K562 treated with DMSO at 1 percent for 24 hours (cell line): ENCODE data around the gene TLR9. TPM values are rescaled to one million over a fixed set of nuclear protein-coding genes. Genes with fewer than 3 reads are reported as not detected.

Experiments
- total RNA-seq: library from RNA; unstranded; fragments of 300-600 nt; gene quantifications from 2 replicates; pipeline ENCODE4 v1.2.3, GENCODE V29; 2022; ENCODE audit warnings: low read depth; ENCODE audit not compliant: insufficient read depth

TLR9 gene, protein sequence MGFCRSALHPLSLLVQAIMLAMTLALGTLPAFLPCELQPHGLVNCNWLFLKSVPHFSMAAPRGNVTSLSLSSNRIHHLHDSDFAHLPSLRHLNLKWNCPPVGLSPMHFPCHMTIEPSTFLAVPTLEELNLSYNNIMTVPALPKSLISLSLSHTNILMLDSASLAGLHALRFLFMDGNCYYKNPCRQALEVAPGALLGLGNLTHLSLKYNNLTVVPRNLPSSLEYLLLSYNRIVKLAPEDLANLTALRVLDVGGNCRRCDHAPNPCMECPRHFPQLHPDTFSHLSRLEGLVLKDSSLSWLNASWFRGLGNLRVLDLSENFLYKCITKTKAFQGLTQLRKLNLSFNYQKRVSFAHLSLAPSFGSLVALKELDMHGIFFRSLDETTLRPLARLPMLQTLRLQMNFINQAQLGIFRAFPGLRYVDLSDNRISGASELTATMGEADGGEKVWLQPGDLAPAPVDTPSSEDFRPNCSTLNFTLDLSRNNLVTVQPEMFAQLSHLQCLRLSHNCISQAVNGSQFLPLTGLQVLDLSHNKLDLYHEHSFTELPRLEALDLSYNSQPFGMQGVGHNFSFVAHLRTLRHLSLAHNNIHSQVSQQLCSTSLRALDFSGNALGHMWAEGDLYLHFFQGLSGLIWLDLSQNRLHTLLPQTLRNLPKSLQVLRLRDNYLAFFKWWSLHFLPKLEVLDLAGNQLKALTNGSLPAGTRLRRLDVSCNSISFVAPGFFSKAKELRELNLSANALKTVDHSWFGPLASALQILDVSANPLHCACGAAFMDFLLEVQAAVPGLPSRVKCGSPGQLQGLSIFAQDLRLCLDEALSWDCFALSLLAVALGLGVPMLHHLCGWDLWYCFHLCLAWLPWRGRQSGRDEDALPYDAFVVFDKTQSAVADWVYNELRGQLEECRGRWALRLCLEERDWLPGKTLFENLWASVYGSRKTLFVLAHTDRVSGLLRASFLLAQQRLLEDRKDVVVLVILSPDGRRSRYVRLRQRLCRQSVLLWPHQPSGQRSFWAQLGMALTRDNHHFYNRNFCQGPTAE
- total RNA-seq: 0.14 TPM in 1 of 2 replicates, not detected in the other

DNA sequence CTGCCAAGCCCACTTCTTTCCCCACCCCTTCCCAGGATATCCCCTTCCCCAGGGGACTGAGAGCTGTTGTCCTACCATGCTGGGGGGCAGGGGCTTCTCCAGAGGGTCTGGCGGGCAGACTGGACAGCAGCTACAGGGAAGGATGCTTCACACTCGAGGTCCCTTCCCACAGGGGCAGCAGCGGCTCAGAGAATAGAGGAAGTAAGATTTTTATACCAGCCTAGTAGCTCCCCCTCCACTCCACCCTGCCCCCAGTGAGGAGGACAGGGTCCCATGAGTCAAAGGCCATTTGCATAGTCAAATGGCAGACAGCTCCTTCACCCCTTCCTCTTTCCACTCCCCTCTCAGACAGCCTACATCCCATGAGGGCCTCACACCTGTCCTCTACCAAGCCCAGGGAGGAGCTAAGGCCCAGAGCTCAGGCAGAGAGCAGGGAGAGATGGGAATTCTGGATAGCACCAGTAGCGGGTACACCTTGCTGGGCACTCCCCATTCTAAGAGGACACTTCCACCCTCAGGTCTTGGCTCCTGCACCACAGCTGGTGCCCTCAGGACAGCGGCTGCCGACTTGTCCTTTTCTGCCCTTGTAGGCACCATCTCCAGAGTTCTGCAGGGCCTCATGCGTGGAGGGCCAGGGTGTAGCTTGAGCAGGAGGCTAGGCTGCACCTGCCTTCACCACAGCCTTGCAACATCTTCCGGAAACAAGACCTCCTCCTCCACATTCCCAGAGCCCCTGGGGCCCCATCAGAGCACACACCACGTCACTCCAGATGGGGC, at the start of gene TLR9:
TLR9 (minus strand) TSS at position 194 of the 777 bp plus-strand sequence; CDS start at position 78, 116 bp downstream.

DNA sequence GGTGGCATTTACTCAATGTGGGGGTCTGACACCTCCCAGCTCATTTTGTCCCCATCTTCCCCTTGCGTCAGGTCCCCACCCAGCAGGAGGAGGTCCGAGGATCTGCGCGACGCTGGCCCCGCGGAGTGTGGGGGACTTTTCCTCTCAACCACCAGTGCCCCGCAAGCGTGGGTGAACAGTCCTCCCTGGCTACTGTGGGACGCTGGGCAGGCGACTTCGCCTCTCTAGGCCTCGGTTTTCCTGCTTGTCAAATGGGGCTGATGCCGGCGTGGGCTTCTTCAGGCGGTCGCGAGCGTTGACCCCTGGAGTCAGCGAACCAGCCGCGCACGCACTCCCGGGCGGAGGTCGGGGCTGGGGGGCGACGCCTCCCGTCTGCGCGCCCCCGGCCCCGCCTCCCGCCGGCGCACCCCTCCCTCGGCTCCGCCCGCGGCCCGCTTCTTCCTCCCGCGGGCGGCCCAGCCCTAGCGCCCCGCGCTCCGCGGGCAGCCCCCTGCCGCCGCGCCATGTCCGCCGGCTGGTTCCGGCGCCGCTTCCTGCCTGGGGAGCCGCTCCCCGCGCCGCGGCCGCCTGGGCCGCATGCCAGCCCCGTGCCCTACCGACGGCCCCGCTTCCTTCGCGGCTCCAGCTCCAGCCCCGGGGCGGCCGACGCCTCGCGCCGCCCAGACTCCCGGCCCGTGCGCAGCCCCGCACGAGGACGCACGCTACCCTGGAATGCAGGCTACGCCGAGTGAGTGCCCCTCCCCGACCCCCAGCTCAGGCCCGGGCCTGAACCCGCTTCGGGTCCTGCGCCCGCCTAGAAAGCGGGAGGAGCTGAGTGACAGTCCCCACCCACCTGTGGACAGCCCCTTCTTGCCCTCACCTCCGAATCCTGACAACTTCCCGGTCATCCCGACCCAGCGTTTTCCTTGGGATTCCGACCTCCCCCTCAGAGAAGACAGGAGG, 20.1 kb upstream of the TLR9 start, which contains the start of gene PPM1M:
PPM1M (plus strand) TSS at position 438 of the 942 bp plus-strand sequence; CDS start at position 504, 66 bp downstream.

DNA sequence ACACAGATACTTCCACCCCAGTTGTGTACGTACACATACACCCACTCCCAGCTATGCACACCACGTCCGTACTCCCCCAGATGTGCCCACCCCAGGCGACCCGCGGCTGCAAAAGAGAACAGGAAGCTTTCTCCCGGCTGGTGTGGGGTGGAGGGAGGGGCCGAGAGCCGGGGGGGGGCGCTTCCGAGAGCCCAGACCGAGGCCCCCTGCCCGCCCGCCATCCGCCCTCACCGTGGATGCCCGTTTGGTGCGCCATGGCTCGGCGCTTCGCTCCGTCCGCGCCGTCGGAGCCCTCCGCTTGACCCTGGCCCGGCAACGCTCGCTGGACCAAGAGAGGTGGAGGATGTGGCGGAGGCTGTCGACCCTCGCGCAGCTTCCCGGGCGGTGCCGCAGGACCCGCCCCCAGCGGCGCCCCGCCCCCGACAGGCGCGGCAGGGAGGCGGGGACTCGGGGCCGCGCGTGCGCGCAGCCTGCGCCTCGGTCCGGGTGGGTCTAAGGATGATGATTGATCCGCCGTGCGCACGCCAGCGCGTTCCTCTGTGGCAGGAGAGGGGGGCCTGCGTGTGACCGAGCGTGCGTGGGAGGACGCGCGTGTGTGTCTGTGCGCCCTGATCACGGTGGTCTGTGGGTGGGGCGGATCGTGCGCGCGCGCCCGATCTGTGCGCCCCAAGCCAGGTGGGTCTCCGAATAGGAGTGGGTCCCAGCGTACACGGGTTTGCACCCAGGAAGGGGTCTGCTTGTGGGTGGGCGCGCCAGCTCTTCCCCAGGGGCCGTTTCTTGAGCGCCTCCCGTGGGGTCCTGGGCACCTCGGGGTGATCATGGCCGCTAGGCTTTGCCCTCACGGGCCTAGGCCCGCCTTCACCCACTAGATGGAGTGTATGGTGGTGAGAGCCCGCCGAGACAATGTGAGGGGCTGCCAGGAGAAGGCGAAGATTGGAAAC, 13.6 kb upstream of the TLR9 start, which contains the start of gene TWF2:
TWF2 (minus strand) TSS at position 398 of the 941 bp plus-strand sequence; CDS start at position 256, 142 bp downstream.

DNA sequence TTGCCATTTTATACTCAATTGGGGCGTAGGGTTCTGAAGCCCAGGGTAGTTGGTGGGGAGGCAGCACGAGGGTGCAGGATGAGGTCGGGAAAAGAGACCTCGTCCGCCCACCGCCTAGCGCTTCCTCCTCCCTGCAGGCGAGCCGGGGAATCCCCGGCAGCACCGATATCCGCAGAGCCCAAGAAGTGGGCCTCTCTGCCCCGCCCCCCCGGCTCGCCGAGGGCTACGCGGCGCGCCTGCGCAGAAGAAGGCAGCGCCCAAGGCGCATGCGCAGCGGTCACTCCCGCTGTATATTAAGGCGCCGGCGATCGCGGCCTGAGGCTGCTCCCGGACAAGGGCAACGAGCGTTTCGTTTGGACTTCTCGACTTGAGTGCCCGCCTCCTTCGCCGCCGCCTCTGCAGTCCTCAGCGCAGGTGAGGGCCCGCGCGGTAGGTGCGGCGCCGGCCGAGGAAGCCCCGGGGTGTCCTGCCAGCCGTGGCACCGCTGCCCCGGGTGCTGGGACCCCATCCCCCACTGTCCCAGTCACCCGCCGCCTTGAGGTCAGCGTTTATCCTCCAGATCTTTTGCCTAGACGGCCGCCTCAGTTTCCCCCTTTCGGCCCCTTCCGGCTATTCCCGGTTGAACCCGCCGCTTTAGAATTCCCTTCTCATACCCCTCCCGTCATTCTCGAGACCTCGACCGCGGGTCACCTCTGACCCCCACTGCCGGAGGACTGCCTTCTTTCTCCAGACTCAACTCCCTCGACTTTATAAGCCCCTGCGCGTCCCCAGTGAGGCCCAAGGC, 27.4 kb downstream of the TLR9 start, which contains the start of gene ALAS1:
ALAS1 (plus strand) TSS at position 319 of the 784 bp plus-strand sequence. CDS start 1,082 bp downstream, outside the sequence.

Other genes starting within 250 kb of the TLR9 start
- gene ACY1, start 242.1 kb downstream of the TLR9 start, total RNA-seq: 47.6 and 57.4 TPM in 2 replicates
- gene RPL29, start 229.8 kb downstream of the TLR9 start, total RNA-seq: 2,372 and 2,568 TPM in 2 replicates
- gene DUSP7, start 169.1 kb downstream of the TLR9 start, total RNA-seq: 8.3 and 9.0 TPM in 2 replicates
- 29.6 and 34.3 TPM in 2 replicates for gene POC1A, start 71.2 kb downstream of the TLR9 start, total RNA-seq
- 51.2 and 56.3 TPM in 2 replicates for gene ALAS1, start 27.5 kb downstream of the TLR9 start, total RNA-seq
- 179 and 188 TPM in 2 replicates for gene TWF2, start 13.5 kb upstream of the TLR9 start, total RNA-seq
- 17.5 and 19.8 TPM in 2 replicates for gene PPM1M, start 20.1 kb upstream of the TLR9 start, total RNA-seq
- gene WDR82, start 53.0 kb upstream of the TLR9 start, total RNA-seq: 27.6 and 31.4 TPM in 2 replicates
- gene GLYCTK, start 62.2 kb upstream of the TLR9 start, total RNA-seq: 3.7 and 4.9 TPM in 2 replicates
- 0.88 and 1.4 TPM in 2 replicates for gene DNAH1, start 90.7 kb upstream of the TLR9 start, total RNA-seq
- gene BAP1, start 184.4 kb upstream of the TLR9 start, total RNA-seq: 65.8 and 72.0 TPM in 2 replicates
- 19.6 and 22.2 TPM in 2 replicates for gene PHF7, start 185.0 kb upstream of the TLR9 start, total RNA-seq
- 0.13 TPM in 1 of 2 replicates, not detected in the other for gene SEMA3G, start 219.5 kb upstream of the TLR9 start, total RNA-seq
- not detected in 2 replicates for gene TNNC1, start 228.4 kb upstream of the TLR9 start, total RNA-seq
- gene NISCH, start 230.0 kb upstream of the TLR9 start, total RNA-seq: 44.8 and 46.3 TPM in 2 replicates